ENCODE measurements around the gene SPOP.

- TF ChIP-seq, protein P1, sequence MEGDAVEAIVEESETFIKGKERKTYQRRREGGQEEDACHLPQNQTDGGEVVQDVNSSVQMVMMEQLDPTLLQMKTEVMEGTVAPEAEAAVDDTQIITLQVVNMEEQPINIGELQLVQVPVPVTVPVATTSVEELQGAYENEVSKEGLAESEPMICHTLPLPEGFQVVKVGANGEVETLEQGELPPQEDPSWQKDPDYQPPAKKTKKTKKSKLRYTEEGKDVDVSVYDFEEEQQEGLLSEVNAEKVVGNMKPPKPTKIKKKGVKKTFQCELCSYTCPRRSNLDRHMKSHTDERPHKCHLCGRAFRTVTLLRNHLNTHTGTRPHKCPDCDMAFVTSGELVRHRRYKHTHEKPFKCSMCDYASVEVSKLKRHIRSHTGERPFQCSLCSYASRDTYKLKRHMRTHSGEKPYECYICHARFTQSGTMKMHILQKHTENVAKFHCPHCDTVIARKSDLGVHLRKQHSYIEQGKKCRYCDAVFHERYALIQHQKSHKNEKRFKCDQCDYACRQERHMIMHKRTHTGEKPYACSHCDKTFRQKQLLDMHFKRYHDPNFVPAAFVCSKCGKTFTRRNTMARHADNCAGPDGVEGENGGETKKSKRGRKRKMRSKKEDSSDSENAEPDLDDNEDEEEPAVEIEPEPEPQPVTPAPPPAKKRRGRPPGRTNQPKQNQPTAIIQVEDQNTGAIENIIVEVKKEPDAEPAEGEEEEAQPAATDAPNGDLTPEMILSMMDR (conservative IDR thresholded peaks at IDR 0.05 in 1 of 2, IDR thresholded peaks at IDR 0.05 in 1 of 2; ENCODE audit: extremely low read depth in 1 of 2, insufficient read depth in 1 of 2, low read depth in 1 of 2, low read length in 2 of 2), result no peak
- no peak for TF ChIP-seq EZH2 (IDR thresholded peaks at IDR 0.05; ENCODE audit: borderline replicate concordance, low read length)
These were observed 99.9 kb downstream of the SPOP start for GRCh38 chr17:49577963-49578362.

Data from mammary epithelial cell (primary cell).